Cardiac fibroblast (primary cell): ENCODE measurements around the gene MPZL2.
"Not testable (repeated sequence)": the region's sequence is repeated elsewhere in the genome, so short reads cannot be mapped to it uniquely, and the experiment has no call there.

Experiments
- DNase-seq, 2 donors: peaks; one replicate each; pipeline versions ENCODE4 v3.0.0 to v3.0.0-alpha.2; 2010; ENCODE audit warnings: low read depth in 2 of 2
- H3K4me3 ChIP-seq, 2 donors: replicated peaks in 1 of 2; 1 replicate in 1 of 2; 2 replicates in 1 of 2; pipeline ENCODE4 v1.5.1; 2011; ENCODE audit warnings: low read depth in 2 of 2, low read length in 2 of 2, mild to moderate bottlenecking in 2 of 2, moderate library complexity in 1 of 2
- CTCF ChIP-seq: IDR thresholded peaks from one replicate; pipeline ENCODE4 v1.5.1; 2011; ENCODE audit warnings: low read depth, mild to moderate bottlenecking, low read length, inconsistent platforms

MPZL2 gene

GRCh38 chr11:118263695-118264568, at the start of gene MPZL2:
TSS of gene MPZL2 (minus strand) at chr11:118264297. CDS start at chr11:118264153, 144 bp downstream.
- TF ChIP-seq CTCF, result no peak
- peak within 1 kb of the TSS in 1 of 2 donors; percentile 27 for H3K4me3 ChIP-seq
- no peak for DNase-seq

- DNase-seq, result peak in 1 of 2 donors; percentile 10
- no peak overlapping the region for H3K4me3 ChIP-seq
- no peak for TF ChIP-seq CTCF
Observed at GRCh38 chr11:118313242-118313641, 49.1 kb upstream of the MPZL2 start.

- TF ChIP-seq CTCF, result no peak
- H3K4me3 ChIP-seq, result no peak overlapping the region
- no peak for DNase-seq
Observed at GRCh38 chr11:118312328-118312727, 48.2 kb upstream of the MPZL2 start.

GRCh38 chr11:118311518-118311917, 47.4 kb upstream of the MPZL2 start:
- no peak for DNase-seq
- no peak for TF ChIP-seq CTCF
- no peak overlapping the region for H3K4me3 ChIP-seq

GRCh38 chr11:118310781-118311485, 46.8 kb upstream of the MPZL2 start:
- no peak for TF ChIP-seq CTCF
- no peak overlapping the region for H3K4me3 ChIP-seq
- DNase-seq, result no peak

- H3K4me3 ChIP-seq, result no peak overlapping the region
- no peak for TF ChIP-seq CTCF
- no peak for DNase-seq
Observed at GRCh38 chr11:118310271-118310670, 46.2 kb upstream of the MPZL2 start.

- H3K4me3 ChIP-seq, DNase-seq: not testable (repeated sequence)
Observed at GRCh38 chr11:118308995-118309528, 45.0 kb upstream of the MPZL2 start.
